ENCODE data around the gene SIK2.

Gene SIK2

GRCh38 chr11:111660822-111661221 lies 58.6 kb downstream of the SIK2 start:
- DNase-seq = peak in 1 of 3 donors; percentile 20

GRCh38 chr11:111663820-111664219 lies 61.6 kb downstream of the SIK2 start:
- peak in 1 of 3 donors; percentile 11 for DNase-seq

GRCh38 chr11:111665777-111666176 lies 63.5 kb downstream of the SIK2 start:
- peak in 2 of 3 donors; percentile 17 to 19 for DNase-seq

GRCh38 chr11:111668980-111669379 lies 66.7 kb downstream of the SIK2 start:
- DNase-seq = no peak

- DNase-seq = no peak
Measured at GRCh38 chr11:111671383-111671782, 69.1 kb downstream of the SIK2 start.

GRCh38 chr11:111672949-111673348 lies 70.7 kb downstream of the SIK2 start:
- no peak for DNase-seq

GRCh38 chr11:111674941-111675340 lies 72.7 kb downstream of the SIK2 start:
- no peak for DNase-seq

- no peak for DNase-seq
Measured at GRCh38 chr11:111675891-111676290, 73.6 kb downstream of the SIK2 start.

- DNase-seq = no peak
Measured at GRCh38 chr11:111676878-111677585, 74.8 kb downstream of the SIK2 start.

GRCh38 chr11:111680486-111681175 lies 78.4 kb downstream of the SIK2 start:
- no peak for DNase-seq

- no peak for DNase-seq
Measured at GRCh38 chr11:111683806-111684205, 81.6 kb downstream of the SIK2 start.

GRCh38 chr11:111684251-111684650 lies 82.0 kb downstream of the SIK2 start:
- no peak for DNase-seq

- no peak for DNase-seq
Measured at GRCh38 chr11:111688013-111688412, 85.8 kb downstream of the SIK2 start.

- DNase-seq = no peak
Measured at GRCh38 chr11:111691176-111691575, 88.9 kb downstream of the SIK2 start.

GRCh38 chr11:111691741-111692140 lies 89.5 kb downstream of the SIK2 start:
- no peak for DNase-seq

- DNase-seq = no peak
Measured at GRCh38 chr11:111693224-111693937, 91.1 kb downstream of the SIK2 start.

- DNase-seq = peak in 1 of 3 donors; percentile 35
Measured at GRCh38 chr11:111694851-111695250, 92.6 kb downstream of the SIK2 start.

GRCh38 chr11:111696556-111696955 lies 94.3 kb downstream of the SIK2 start:
- DNase-seq = no peak

GRCh38 chr11:111697933-111698371 lies 95.7 kb downstream of the SIK2 start:
- DNase-seq = no peak

GRCh38 chr11:111698852-111699559 lies 96.8 kb downstream of the SIK2 start:
- DNase-seq = no peak

- no peak for DNase-seq
Measured at GRCh38 chr11:111699579-111700156, 97.4 kb downstream of the SIK2 start.

GRCh38 chr11:111700162-111700561 lies 97.9 kb downstream of the SIK2 start:
- DNase-seq = no peak

- no peak for DNase-seq
Measured at GRCh38 chr11:111702623-111703022, 100.4 kb downstream of the SIK2 start.

Measured in suppressor macrophage treated with lipopolysaccharide for 1 hour (primary cell).